HEK293 (cell line): ENCODE measurements around the gene KIF4A.
"Not testable (repeated sequence)": the region's sequence is repeated elsewhere in the genome, so short reads cannot be mapped to it uniquely, and the experiment has no call there.

Experiments used
- CTCF ChIA-PET: fragments of 350-600 bp; formaldehyde crosslinking; extraction: SDS; loops from one replicate; lab custom pipeline; 2021; ENCODE audit warnings: antibody characterized with exemption; lab: Yijun Ruan, JAX
- POLR2A ChIA-PET: fragments of 300-600 bp; formaldehyde crosslinking; extraction: SDS; loops from one replicate; lab custom pipeline; 2020; ENCODE audit warnings: antibody characterized with exemption, inconsistent platforms; lab: Yijun Ruan, JAX
- H3K27ac ChIP-seq: fragments of 200-500 bp; sonication (Bioruptor generic); 2 replicates; pipeline ENCODE4 v1.5.1; 2014; ENCODE audit warnings: low read depth, low read length, control low read depth, inconsistent platforms; ENCODE audit errors: extremely low read depth
- H3K36me3 ChIP-seq, 2 experiments: fragments of 200-500 bp in 1 of 2; sonication (Bioruptor generic) in 1 of 2; 1 replicate in 1 of 2; 2 replicates in 1 of 2; pipeline ENCODE4 v1.5.1; 2014 to 2017; ENCODE audit warnings: inconsistent platforms in 2 of 2, low read length in 2 of 2; ENCODE audit not compliant: control insufficient read depth in 2 of 2, insufficient read depth in 1 of 2
- H3K4me1 ChIP-seq: fragments of 200-500 bp; sonication (Bioruptor generic); 2 replicates; pipeline ENCODE4 v1.5.1; 2014; ENCODE audit warnings: mild to moderate bottlenecking, low read length, inconsistent platforms; ENCODE audit not compliant: control insufficient read depth, insufficient read depth
- H3K4me3 ChIP-seq: 2 replicates; pipeline ENCODE4 v1.5.1; 2011; ENCODE audit warnings: low read depth, mild to moderate bottlenecking, control low read depth, low read length, moderate library complexity
- H3K9me3 ChIP-seq: fragments of 200-500 bp; sonication (Bioruptor generic); 2 replicates; pipeline ENCODE4 v1.5.1; 2014; ENCODE audit warnings: low read depth, low read length, inconsistent platforms; ENCODE audit not compliant: control insufficient read depth, insufficient read depth
- HOXC10 ChIP-seq: sonication (generic); formaldehyde crosslinking; IDR thresholded peaks from 2 replicates; pipeline ENCODE4 v1.8.1; 2023; ENCODE audit warnings: mild to moderate bottlenecking, missing genetic modification reagents
- MEIS1 ChIP-seq: sonication (generic); formaldehyde crosslinking; IDR thresholded peaks from 2 replicates; pipeline ENCODE4 v1.8.1; 2022; ENCODE audit warnings: missing genetic modification reagents, mild to moderate bottlenecking, borderline replicate concordance
- SCRT2 ChIP-seq: fragments of 450-650 bp; formaldehyde crosslinking; IDR thresholded peaks from 2 replicates; pipeline ENCODE4 v1.5.1; 2016; ENCODE audit warnings: missing biosample characterization, missing genetic modification characterization
- TRIM28 ChIP-seq: IDR thresholded peaks from 2 replicates; pipeline ENCODE4 v1.6.1; 2011; ENCODE audit warnings: low read length, control low read depth, borderline replicate concordance
- ZBTB44 ChIP-seq: fragments of 450-650 bp; IDR thresholded peaks from 2 replicates; pipeline ENCODE4 v1.5.1; 2018; ENCODE audit warnings: missing biosample characterization, mild to moderate bottlenecking, missing genetic modification characterization
- ZBTB6 ChIP-seq: fragments of 450-650 bp; formaldehyde crosslinking; IDR thresholded peaks from 2 replicates; pipeline ENCODE4 v1.5.1; 2017; ENCODE audit warnings: missing biosample characterization, missing genetic modification characterization
- ZNF133 ChIP-seq: fragments of 450-650 bp; formaldehyde crosslinking; IDR thresholded peaks from 2 replicates; pipeline ENCODE4 v1.5.1; 2016; ENCODE audit warnings: missing biosample characterization, missing genetic modification characterization
- ZNF138 ChIP-seq: fragments of 450-650 bp; formaldehyde crosslinking; IDR thresholded peaks from 2 replicates; pipeline ENCODE4 v1.5.1; 2016; ENCODE audit warnings: missing biosample characterization, missing genetic modification characterization, borderline replicate concordance
- ZNF146 ChIP-seq: fragments of 450-650 bp; formaldehyde crosslinking; IDR thresholded peaks from 2 replicates; pipeline ENCODE4 v1.5.1; 2016; ENCODE audit warnings: missing biosample characterization, missing genetic modification characterization
- ZNF266 ChIP-seq: fragments of 450-650 bp; formaldehyde crosslinking; IDR thresholded peaks from 2 replicates; pipeline ENCODE4 v1.5.1; 2016; ENCODE audit warnings: missing biosample characterization, missing genetic modification characterization, low read depth
- ZNF274 ChIP-seq, 2 experiments: fragments of 200-500 bp in 1 of 2; fragments of 450-650 bp in 1 of 2; sonication (Bioruptor generic) in 1 of 2; formaldehyde crosslinking in 1 of 2; IDR thresholded peaks; 2 replicates each; pipeline versions ENCODE4 v1.5.1 to v1.6.1; 2014 to 2016; ENCODE audit warnings: borderline replicate concordance in 1 of 2, inconsistent platforms in 1 of 2, low read length in 1 of 2, missing biosample characterization in 1 of 2, missing genetic modification characterization in 1 of 2
- ZNF280D ChIP-seq: fragments of 450-650 bp; formaldehyde crosslinking; IDR thresholded peaks from 2 replicates; pipeline ENCODE4 v1.5.1; 2016; ENCODE audit warnings: missing biosample characterization, missing genetic modification characterization
- ZNF366 ChIP-seq: fragments of 450-650 bp; formaldehyde crosslinking; conservative IDR thresholded peaks from 2 replicates; pipeline ENCODE4 v1.5.1; 2016; ENCODE audit warnings: missing biosample characterization, missing genetic modification characterization
- ZNF416 ChIP-seq: fragments of 450-650 bp; formaldehyde crosslinking; IDR thresholded peaks from 2 replicates; pipeline ENCODE4 v1.5.1; 2016; ENCODE audit warnings: missing biosample characterization, missing genetic modification characterization
- ZNF426 ChIP-seq: fragments of 450-650 bp; formaldehyde crosslinking; IDR thresholded peaks from 2 replicates; pipeline ENCODE4 v1.5.1; 2017; ENCODE audit warnings: missing biosample characterization, missing genetic modification characterization, mild to moderate bottlenecking, inconsistent platforms, moderate library complexity
- ZNF549 ChIP-seq: fragments of 450-650 bp; IDR thresholded peaks from 2 replicates; pipeline ENCODE4 v1.5.1; 2018; ENCODE audit warnings: missing biosample characterization, missing genetic modification characterization, mild to moderate bottlenecking, inconsistent platforms, moderate library complexity
- ZNF561 ChIP-seq: fragments of 450-650 bp; IDR thresholded peaks from 2 replicates; pipeline ENCODE4 v1.5.1; 2018; ENCODE audit warnings: missing biosample characterization, missing genetic modification characterization, borderline replicate concordance
- ZNF571 ChIP-seq: fragments of 450-650 bp; formaldehyde crosslinking; IDR thresholded peaks from 2 replicates; pipeline ENCODE4 v1.5.0; 2017; ENCODE audit warnings: missing biosample characterization, missing genetic modification characterization
- ZNF596 ChIP-seq: fragments of 450-650 bp; IDR thresholded peaks from 2 replicates; pipeline ENCODE4 v1.5.0; 2018; ENCODE audit warnings: missing biosample characterization, mild to moderate bottlenecking, missing genetic modification characterization, moderate library complexity
- ZNF621 ChIP-seq: fragments of 450-650 bp; formaldehyde crosslinking; IDR thresholded peaks from 2 replicates; pipeline ENCODE4 v1.5.1; 2017; ENCODE audit warnings: missing biosample characterization, missing genetic modification characterization
- ZNF626 ChIP-seq: fragments of 450-650 bp; sonication (Bioruptor Pico); formaldehyde crosslinking; IDR thresholded peaks from 2 replicates; pipeline ENCODE4 v1.5.1; 2018; ENCODE audit warnings: missing biosample characterization, missing genetic modification characterization, inconsistent platforms
- ZNF654 ChIP-seq: fragments of 450-650 bp; formaldehyde crosslinking; IDR thresholded peaks from 2 replicates; pipeline ENCODE4 v1.5.1; 2016; ENCODE audit warnings: low read depth, missing biosample characterization, missing genetic modification characterization
- ZNF660 ChIP-seq: fragments of 450-650 bp; IDR thresholded peaks from 2 replicates; pipeline ENCODE4 v1.5.1; 2018; ENCODE audit warnings: missing biosample characterization, mild to moderate bottlenecking, missing genetic modification characterization
- ZSCAN23 ChIP-seq: fragments of 450-650 bp; formaldehyde crosslinking; IDR thresholded peaks from 2 replicates; pipeline ENCODE4 v1.5.1; 2016; ENCODE audit warnings: missing biosample characterization, missing genetic modification characterization
- ZSCAN5A ChIP-seq: fragments of 450-650 bp; formaldehyde crosslinking; IDR thresholded peaks from 2 replicates; pipeline ENCODE4 v1.5.1; 2016; ENCODE audit warnings: missing biosample characterization, missing genetic modification characterization

KIF4A gene

DNA sequence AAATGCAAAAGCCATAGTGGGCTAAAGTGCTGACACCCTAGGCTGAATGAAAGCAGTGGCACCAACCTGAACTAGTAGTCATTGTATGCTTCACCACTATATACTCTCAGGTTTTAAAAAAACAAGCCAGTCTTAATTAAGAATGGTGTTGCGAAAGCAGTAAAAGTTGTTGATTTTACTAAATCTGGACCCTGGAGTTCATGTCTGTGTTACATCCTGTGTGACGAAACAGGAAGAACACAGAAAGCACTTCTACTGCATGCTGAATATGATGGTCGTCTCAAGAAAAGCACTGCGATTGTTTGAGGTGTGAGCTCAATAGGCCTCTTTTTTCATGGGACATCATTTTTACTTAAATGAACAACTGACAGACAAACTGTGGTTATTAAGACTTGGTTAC is 109.0 kb downstream of the KIF4A start (continued):
- TF ChIP-seq ZNF549 (tag by site-specific recombination), result no peak
- TF ChIP-seq ZNF133 (tag by site-specific recombination), result no peak
- TF ChIP-seq ZNF366 (tag by site-specific recombination), result no peak
- TF ChIP-seq TRIM28, result no peak
- TF ChIP-seq ZNF274 (IDR thresholded peaks at IDR 0.05; ENCODE audit: low read length), result no peak
- no peak for TF ChIP-seq ZNF274 (tag by site-specific recombination; IDR thresholded peaks at IDR 0.05; ENCODE audit: borderline replicate concordance)
- TF ChIP-seq ZNF621 (tag by site-specific recombination), result no peak

DNA sequence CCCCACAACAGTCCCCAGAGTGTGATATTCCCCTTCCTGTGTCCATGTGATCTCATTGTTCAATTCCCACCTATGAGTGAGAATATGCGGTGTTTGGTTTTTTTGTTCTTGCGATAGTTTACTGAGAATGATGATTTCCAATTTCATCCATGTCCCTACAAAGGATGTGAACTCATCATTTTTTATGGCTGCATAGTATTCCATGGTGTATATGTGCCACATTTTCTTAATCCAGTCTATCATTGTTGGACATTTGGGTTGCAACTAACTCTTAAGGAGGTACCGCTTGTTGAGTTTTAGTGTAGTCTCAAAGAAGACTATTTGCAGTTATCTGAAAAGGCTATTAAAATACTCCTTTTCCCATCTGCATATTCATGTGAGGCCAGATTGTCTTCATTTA is 110.3 kb downstream of the KIF4A start:
- H3K27ac ChIP-seq, H3K4me3 ChIP-seq, POLR2A ChIA-PET: not testable (repeated sequence)
- peaks cover 18 to 55% of the 10 kb centered on the region in 2 experiments for H3K36me3 ChIP-seq
- TF ChIP-seq ZNF146, result peak; percentile 93
- TF ChIP-seq, all 188 proteins: peak for 1; not testable (repeated sequence) for 187
- not testable (repeated sequence) for H3K9me3 ChIP-seq, H3K4me1 ChIP-seq
- CTCF ChIA-PET, result interaction anchor here (0.6 kb wide), 1 partner anchor 68 kb away, joined by 3 read pairs; no protein-coding TSS in a partner anchor

- ChIA-PET CTCF (no interaction called here), POLR2A (no interaction called here)
- H3K36me3 ChIP-seq, result peaks cover 29 to 57% of the 10 kb centered on the region in 2 experiments
- TF ChIP-seq ZNF571 (tag by site-specific recombination) (no peak), ZBTB6 (no peak), ZNF626 (tag by site-specific recombination) (no peak), ZNF561 (tag by site-specific recombination) (no peak), ZNF138 (tag by site-specific recombination) (no peak), ZBTB44 (no peak), ZNF416 (tag by site-specific recombination) (no peak), ZNF266 (tag by site-specific recombination) (no peak), ZNF654 (tag by site-specific recombination) (no peak)
- no peaks in the 10 kb centered on the region for H3K9me3 ChIP-seq
- H3K4me3 ChIP-seq, result no peak overlapping the region
- H3K27ac ChIP-seq, result no peak overlapping the region
- H3K4me1 ChIP-seq, result no peaks in the 10 kb centered on the region
These were observed 112.8 kb downstream of the KIF4A start for GRCh38 chrX:70402721-70403120.

DNA sequence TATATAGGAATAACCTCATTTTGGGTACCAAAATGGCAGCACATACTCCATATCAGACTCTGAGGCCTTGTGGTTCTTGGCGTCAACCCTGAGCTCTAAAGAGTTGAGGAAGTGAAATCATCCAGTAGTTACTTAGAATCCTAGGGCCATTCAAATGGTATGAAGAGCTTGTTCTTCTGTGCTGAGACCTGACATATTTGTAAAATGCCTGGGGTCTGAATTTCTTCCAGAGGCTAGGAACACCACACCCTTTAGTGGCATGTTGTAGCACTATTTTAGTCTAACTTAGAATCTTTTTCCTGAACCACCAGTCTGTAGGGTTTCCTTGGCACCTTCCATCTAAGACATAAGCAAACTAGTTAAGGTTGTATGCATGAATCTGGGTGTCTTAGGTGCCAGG is 115.1 kb downstream of the KIF4A start:
- ChIA-PET CTCF (no interaction called here), POLR2A (no interaction called here)
- Histone ChIP-seq H3K9me3 (no peaks in the 10 kb centered on the region), H3K36me3 (peaks cover 36 to 72% of the 10 kb centered on the region in 2 experiments), H3K4me1 (no peaks in the 10 kb centered on the region), H3K4me3 (no peak overlapping the region), H3K27ac (no peak overlapping the region)
- no peak for TF ChIP-seq SCRT2
- no peak for TF ChIP-seq ZSCAN5A
- TF ChIP-seq ZSCAN23 (tag by site-specific recombination), result no peak
- TF ChIP-seq ZNF571 (tag by site-specific recombination), result no peak
- no peak for TF ChIP-seq ZNF426 (tag by site-specific recombination)
- no peak for TF ChIP-seq HOXC10
- no peak for TF ChIP-seq MEIS1 (CRISPR knock-in tag)
- no peak for TF ChIP-seq ZNF596
- no peak for TF ChIP-seq ZNF660 (tag by site-specific recombination)
- TF ChIP-seq ZNF280D (tag by site-specific recombination), result no peak
